NCI-H128 (cell line): ENCODE results near the gene C3orf52.

Experiments
- DNase-seq: peaks from one replicate; lab custom pipeline; 2025; ENCODE audit not compliant: unreplicated experiment; lab: John Stamatoyannopoulos, UW

C3orf52 gene

GRCh38 chr3:112117841-112118571 lies 31.8 kb downstream of the C3orf52 start:
- no peak for DNase-seq

GRCh38 chr3:112119962-112120836 lies 34.0 kb downstream of the C3orf52 start:
- no peak for DNase-seq

GRCh38 chr3:112121577-112122547 lies 35.7 kb downstream of the C3orf52 start:
- DNase-seq = no peak

GRCh38 chr3:112122870-112123269 lies 36.7 kb downstream of the C3orf52 start:
- DNase-seq = no peak

GRCh38 chr3:112123548-112123947 lies 37.4 kb downstream of the C3orf52 start:
- DNase-seq = no peak

GRCh38 chr3:112124907-112125607 lies 38.9 kb downstream of the C3orf52 start:
- DNase-seq = no peak

- DNase-seq = no peak
Observed at GRCh38 chr3:112126511-112126911, 40.3 kb downstream of the C3orf52 start.

- DNase-seq = no peak
Observed at GRCh38 chr3:112127522-112128494, 41.6 kb downstream of the C3orf52 start.

- DNase-seq = no peak
Observed at GRCh38 chr3:112128843-112129727, 42.9 kb downstream of the C3orf52 start.

GRCh38 chr3:112129925-112130637 lies 43.9 kb downstream of the C3orf52 start:
- DNase-seq = no peak

- no peak for DNase-seq
Observed at GRCh38 chr3:112130638-112130993, 44.4 kb downstream of the C3orf52 start.

GRCh38 chr3:112131111-112131510 lies 44.9 kb downstream of the C3orf52 start:
- no peak for DNase-seq

- DNase-seq = no peak
Observed at GRCh38 chr3:112132088-112132487, 45.9 kb downstream of the C3orf52 start.

- no peak for DNase-seq
Observed at GRCh38 chr3:112132554-112132953, 46.4 kb downstream of the C3orf52 start.

GRCh38 chr3:112132975-112133448 lies 46.8 kb downstream of the C3orf52 start, which contains the start of gene GCSAM:
GCSAM (minus strand) TSS chr3:112133248; CDS start chr3:112133120, 128 bp downstream.
- no peak for DNase-seq

- DNase-seq = no peak
Observed at GRCh38 chr3:112133626-112134334, 47.6 kb downstream of the C3orf52 start.
